ENCODE results near the gene EIF4G3.
A peak's percentile ranks its signal among the peaks of the same experiment; 100 is the strongest.
"Not testable (repeated sequence)": the region's sequence is repeated elsewhere in the genome, so short reads cannot be mapped to it uniquely, and the experiment has no call there.

Gene EIF4G3

GRCh38 chr1:20789598-20789997 is 387.1 kb downstream of the EIF4G3 start:
- not testable (repeated sequence) for DNase-seq

- peak; percentile 56 to 76 for DNase-seq
These were observed 388.6 kb downstream of the EIF4G3 start for GRCh38 chr1:20787840-20788795.

GRCh38 chr1:20787029-20787839 is 389.5 kb downstream of the EIF4G3 start, which contains the start of gene HP1BP3:
HP1BP3 (minus strand) TSS chr1:20787307; CDS start chr1:20780440, 6,867 bp downstream.
- DNase-seq, result peak; percentile 69 to 73

- DNase-seq, result peak; percentile 92 to 96
These were observed 390.3 kb downstream of the EIF4G3 start for GRCh38 chr1:20786253-20787028.

- peak; percentile 1 to 2 for DNase-seq
These were observed 390.8 kb downstream of the EIF4G3 start for GRCh38 chr1:20785907-20786252.

- no peak for DNase-seq
These were observed 401.0 kb downstream of the EIF4G3 start for GRCh38 chr1:20775700-20776099.

GRCh38 chr1:20771780-20772179 is 404.9 kb downstream of the EIF4G3 start:
- DNase-seq, result no peak

- DNase-seq, result no peak
These were observed 406.2 kb downstream of the EIF4G3 start for GRCh38 chr1:20770314-20771087.

GRCh38 chr1:20767271-20767670 is 409.4 kb downstream of the EIF4G3 start:
- no peak for DNase-seq

- DNase-seq, result no peak
These were observed 413.3 kb downstream of the EIF4G3 start for GRCh38 chr1:20763417-20763816.

- DNase-seq, result no peak
These were observed 416.4 kb downstream of the EIF4G3 start for GRCh38 chr1:20760322-20760721.

Measured in inflammatory macrophage treated with lipopolysaccharide for 1 hour (primary cell).